Sigmoid colon (tissue), 7 donors: ENCODE measurements around the gene PRKAA2. TPM values are rescaled to one million over a fixed set of nuclear protein-coding genes. Genes with fewer than 3 reads are reported as not detected.
A peak's percentile ranks its signal among the peaks of the same experiment; 100 is the strongest.

Source experiments
- DNase-seq: peaks from one replicate; pipeline ENCODE4 v3.0.0-alpha.2; 2019
- H3K27ac ChIP-seq, 4 donors: fragments of 200-600 bp; sonication (generic); one replicate each; pipeline ENCODE4 v1.5.1; 2016 to 2019; ENCODE audit warnings: mild to moderate bottlenecking in 1 of 4
- H3K27me3 ChIP-seq, 3 donors: fragments of 200-600 bp; sonication (generic); one replicate each; pipeline ENCODE4 v1.5.1; 2019; ENCODE audit warnings: mild to moderate bottlenecking in 1 of 3
- H3K36me3 ChIP-seq, 4 donors: fragments of 200-600 bp; sonication (generic); one replicate each; pipeline ENCODE4 v1.5.1; 2016 to 2019
- H3K4me1 ChIP-seq, 4 donors: fragments of 200-600 bp; sonication (generic); one replicate each; pipeline ENCODE4 v1.5.1; 2017 to 2019
- H3K4me3 ChIP-seq, 4 donors: fragments of 200-600 bp; sonication (generic); one replicate each; pipeline ENCODE4 v1.5.1; 2017 to 2019; ENCODE audit warnings: mild to moderate bottlenecking in 2 of 4, moderate library complexity in 1 of 4
- H3K9me3 ChIP-seq, 4 donors: fragments of 200-600 bp in 3 of 4; sonication (generic) in 3 of 4; one replicate each; pipeline versions ENCODE4 v1.5.1 to v1.6.1; 2013 to 2019
- CTCF ChIP-seq, 4 experiments: fragments of 450-650 bp in 3 of 4; fragments of 200-600 bp in 1 of 4; IDR thresholded peaks; one replicate each; pipeline ENCODE4 v1.5.1; 2016 to 2019; ENCODE audit warnings: antibody characterized with exemption in 4 of 4, mild to moderate bottlenecking in 3 of 4, moderate library complexity in 2 of 4
- EP300 ChIP-seq, 4 donors: sonication (generic); formaldehyde crosslinking; IDR thresholded peaks; one replicate each; pipeline ENCODE4 v1.6.1; 2017; ENCODE audit warnings: antibody characterized with exemption in 4 of 4
- POLR2A ChIP-seq, 2 donors: fragments of 450-650 bp; IDR thresholded peaks; one replicate each; pipeline ENCODE4 v1.6.1; 2016; ENCODE audit warnings: antibody characterized with exemption in 2 of 2, mild to moderate bottlenecking in 2 of 2, moderate library complexity in 2 of 2
- POLR2AphosphoS5 ChIP-seq, 4 donors: sonication (generic); formaldehyde crosslinking; IDR thresholded peaks; one replicate each; pipeline ENCODE4 v1.6.1; 2017; ENCODE audit warnings: antibody characterized with exemption in 4 of 4
- WGBS, 2 donors: extraction: QIAGEN DNeasy Blood & Tissue Kit; methylation state at CpG; one replicate each; pipeline ENCODE4 v1.1.7; 2013; 5-methylcytosine and 5-hydroxymethylcytosine counted together
- intact Hi-C: fragments of 100-400 bp; cut with DNase I; formaldehyde crosslinking; loops from one replicate; pipeline ENCODE4 v1.15.1; 2023
- polyA plus RNA-seq, 3 donors: library from polyadenylated mRNA; stranded (reverse); fragments of 200-250 nt; gene quantifications; one replicate each; pipeline ENCODE4 v1.2.3, GENCODE V29; 2013
- total RNA-seq, 4 donors: library from RNA; depleted of rRNA; stranded (reverse); fragments of >200 nt; gene quantifications; one replicate each; pipeline ENCODE4 v1.1.0, GENCODE V29; 2016
- donor health status: healthy with polysubstance abuse.
- donor health status: Bipolar disorder and iron deficiency.
- donor health status: healthy.

Gene PRKAA2
- total and polyA plus RNA-seq, 7 donors: 0.23 to 30.8 (median 25.3) TPM

GRCh38 chr1:56709269-56709880 lies 64.3 kb downstream of the PRKAA2 start:
- H3K27me3 ChIP-seq: no peaks in the 10 kb centered on the region
- H3K4me1 ChIP-seq: peaks cover 0 to 8% (median 0%) of the 10 kb centered on the region in 4 donors
- intact Hi-C loops: loop anchor here (2.0 to 5.0 kb wide), 2 partner anchors 1332 to 1425 kb away; no protein-coding TSS in a partner anchor
- WGBS, 2 donors: 18 to 24% methylated on average over 2 of the region's 2 CpGs
- peaks cover 0 to 38% (median 1%) of the 10 kb centered on the region in 4 donors for H3K36me3 ChIP-seq
- H3K4me3 ChIP-seq: no peak overlapping the region
- H3K9me3 ChIP-seq: no peaks in the 10 kb centered on the region
- peak; percentile 11 to 65 (median 42) for TF ChIP-seq CTCF (IDR thresholded peaks at IDR 0.05)
- no peak for TF ChIP-seq POLR2A (IDR thresholded peaks at IDR 0.05)
- no peak for TF ChIP-seq EP300 (IDR thresholded peaks at IDR 0.05)
- TF ChIP-seq POLR2AphosphoS5 (IDR thresholded peaks at IDR 0.05): no peak
- DNase-seq: no peak
- H3K27ac ChIP-seq: no peak overlapping the region

- no peak for TF ChIP-seq EP300 (IDR thresholded peaks at IDR 0.05)
- WGBS, 2 donors: 60 to 84% methylated on average over 2 of the region's 2 CpGs
- DNase-seq: no peak
- H3K4me3 ChIP-seq: no peak overlapping the region
- peaks cover 0 to 32% (median 0%) of the 10 kb centered on the region in 4 donors for H3K36me3 ChIP-seq
- intact Hi-C loops: loop anchor here (2.0 to 5.0 kb wide), 2 partner anchors 1333 to 1425 kb away; no protein-coding TSS in a partner anchor
- H3K9me3 ChIP-seq: no peaks in the 10 kb centered on the region
- no peaks in the 10 kb centered on the region for H3K27me3 ChIP-seq
- no peak overlapping the region for H3K27ac ChIP-seq
- H3K4me1 ChIP-seq: peaks cover 0 to 8% (median 0%) of the 10 kb centered on the region in 4 donors
Observed at GRCh38 chr1:56709995-56710394, 64.9 kb downstream of the PRKAA2 start.

GRCh38 chr1:56710646-56711045 lies 65.5 kb downstream of the PRKAA2 start:
- TF ChIP-seq POLR2AphosphoS5 (IDR thresholded peaks at IDR 0.05): no peak
- no peak for TF ChIP-seq EP300 (IDR thresholded peaks at IDR 0.05)
- TF ChIP-seq CTCF (IDR thresholded peaks at IDR 0.05): no peak
- TF ChIP-seq POLR2A (IDR thresholded peaks at IDR 0.05): no peak
- Histone ChIP-seq H3K27ac (no peak overlapping the region), H3K27me3 (no peaks in the 10 kb centered on the region), H3K4me3 (no peak overlapping the region), H3K36me3 (peaks cover 0 to 26% (median 0%) of the 10 kb centered on the region in 4 donors), H3K9me3 (no peaks in the 10 kb centered on the region), H3K4me1 (peaks cover 0 to 8% (median 0%) of the 10 kb centered on the region in 4 donors)
- no peak for DNase-seq
- intact Hi-C loops: no loop called here

GRCh38 chr1:56712150-56712549 lies 67.0 kb downstream of the PRKAA2 start:
- Histone ChIP-seq H3K27ac (no peak overlapping the region), H3K36me3 (peaks cover 0 to 12% (median 0%) of the 10 kb centered on the region in 4 donors), H3K4me1 (peaks cover 0 to 8% (median 0%) of the 10 kb centered on the region in 4 donors), H3K27me3 (no peaks in the 10 kb centered on the region), H3K9me3 (no peaks in the 10 kb centered on the region), H3K4me3 (no peak overlapping the region)
- no peak for DNase-seq
- TF ChIP-seq EP300 (IDR thresholded peaks at IDR 0.05): no peak
- no peak for TF ChIP-seq CTCF (IDR thresholded peaks at IDR 0.05)
- no peak for TF ChIP-seq POLR2AphosphoS5 (IDR thresholded peaks at IDR 0.05)
- no peak for TF ChIP-seq POLR2A (IDR thresholded peaks at IDR 0.05)
- intact Hi-C loops: no loop called here
- WGBS, 2 donors: 68 to 75% methylated on average over 1 of the region's 1 CpG

- Histone ChIP-seq H3K27me3 (no peaks in the 10 kb centered on the region), H3K4me3 (no peak overlapping the region), H3K36me3 (peaks cover 0 to 3% (median 0%) of the 10 kb centered on the region in 4 donors), H3K9me3 (no peaks in the 10 kb centered on the region), H3K27ac (no peak overlapping the region), H3K4me1 (peaks cover 0 to 8% (median 0%) of the 10 kb centered on the region in 4 donors)
- DNase-seq: no peak
- 19 to 72% methylated on average over 1 of the region's 1 CpG for WGBS, 2 donors
- intact Hi-C loops: no loop called here
- TF ChIP-seq POLR2AphosphoS5 (IDR thresholded peaks at IDR 0.05): no peak
- no peak for TF ChIP-seq EP300 (IDR thresholded peaks at IDR 0.05)
- no peak for TF ChIP-seq POLR2A (IDR thresholded peaks at IDR 0.05)
- TF ChIP-seq CTCF (IDR thresholded peaks at IDR 0.05): no peak
Observed at GRCh38 chr1:56713112-56713511, 68.0 kb downstream of the PRKAA2 start.
